UCSD-AML1 (cell line): ENCODE measurements around the gene MAD2L1.

Source experiments
- DNase-seq: peaks from one replicate; lab custom pipeline; 2025; ENCODE audit not compliant: unreplicated experiment; lab: John Stamatoyannopoulos, UW

Gene MAD2L1

DNA sequence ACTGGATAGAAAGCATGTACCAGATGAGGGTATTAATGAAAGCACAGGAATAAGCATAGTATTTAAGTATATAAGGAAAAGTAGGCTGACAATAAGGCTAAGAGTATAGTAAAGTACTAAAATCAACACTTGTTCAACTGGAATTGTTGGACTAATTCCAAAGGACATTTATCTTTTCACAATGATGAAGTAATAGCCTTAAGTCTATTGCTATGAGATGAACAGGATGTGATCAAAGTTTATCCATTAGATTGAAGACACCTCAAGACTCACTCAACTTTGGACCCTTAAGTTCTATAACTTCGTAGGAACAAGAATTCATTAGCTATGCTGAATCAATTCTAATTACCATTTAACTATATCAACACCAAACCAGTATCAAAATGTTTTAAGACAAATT lies 7.6 kb downstream of the MAD2L1 start:
- no peak for DNase-seq

DNA sequence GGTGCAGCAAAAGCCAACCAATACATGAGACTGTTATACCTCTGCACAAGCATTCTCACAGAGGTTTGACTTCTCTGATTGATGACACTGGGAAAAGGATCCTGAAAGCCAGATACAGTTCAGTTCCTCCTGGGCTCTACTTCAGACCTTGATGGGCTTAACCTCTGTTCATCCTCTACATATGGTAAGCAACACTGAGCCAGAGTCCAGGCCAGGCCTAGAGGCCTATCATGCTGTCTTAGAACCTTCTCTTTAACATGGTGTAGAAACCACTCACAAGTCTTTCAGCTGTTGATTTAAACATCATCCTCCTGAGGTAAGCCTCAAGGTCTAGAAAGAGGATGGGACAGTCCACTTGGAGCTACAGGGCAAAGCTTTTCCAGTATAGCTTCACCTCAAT lies 9.2 kb downstream of the MAD2L1 start:
- DNase-seq = no peak

DNA sequence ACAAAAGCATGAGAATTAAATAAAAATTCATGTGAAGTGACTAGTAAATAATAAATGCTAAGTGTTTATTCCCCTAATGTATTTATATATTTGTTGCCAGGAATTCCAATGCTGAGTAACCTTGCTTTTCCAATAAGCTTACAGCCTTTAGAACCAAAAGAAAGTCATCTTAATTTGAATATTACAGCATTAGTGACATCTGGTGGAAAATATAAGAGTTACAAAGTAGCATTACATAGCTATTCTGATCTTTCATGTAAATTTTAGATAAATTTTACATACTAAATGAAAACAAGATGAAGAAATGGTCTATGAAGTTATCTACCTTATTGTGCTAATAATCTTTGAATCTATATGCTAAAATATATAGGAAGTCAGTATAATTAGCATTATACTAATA lies 10.4 kb downstream of the MAD2L1 start:
- no peak for DNase-seq

DNA sequence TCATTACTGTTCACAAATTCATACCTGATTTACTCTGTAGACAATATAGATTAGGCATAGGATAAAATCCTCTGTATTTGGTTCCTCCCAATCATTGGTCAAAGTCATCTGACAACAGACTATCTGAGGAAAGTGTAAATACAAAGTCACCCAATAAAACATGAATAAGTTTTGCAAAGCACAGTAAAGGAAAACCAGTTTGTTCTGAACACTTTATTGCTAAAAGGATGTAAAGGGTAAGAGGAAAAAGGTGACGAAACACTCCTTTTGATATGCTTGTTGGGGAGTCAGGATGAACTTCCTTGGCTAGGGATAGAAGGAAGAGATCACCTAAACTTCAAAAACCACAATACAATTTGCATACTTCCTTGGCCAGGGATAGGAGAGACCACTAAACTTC lies 10.9 kb downstream of the MAD2L1 start:
- DNase-seq = no peak

DNA sequence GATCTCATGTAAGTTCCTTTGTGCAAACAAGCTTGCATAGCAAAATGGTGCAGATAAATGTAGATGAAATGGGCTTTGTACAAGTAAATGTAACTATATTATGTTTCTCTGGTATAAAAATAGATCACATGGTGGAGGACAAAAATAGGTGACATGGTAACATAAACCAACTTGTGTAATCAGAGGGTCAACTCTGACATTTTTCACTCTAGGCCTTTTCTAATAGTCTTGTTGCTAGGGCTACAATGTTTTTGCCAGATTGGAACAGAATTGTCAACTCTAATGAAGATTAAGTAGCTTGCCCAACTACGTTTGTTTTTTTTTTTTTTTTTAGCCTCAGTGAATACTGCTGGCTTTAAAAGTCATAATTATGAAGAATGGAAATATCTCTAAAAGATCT lies 11.5 kb downstream of the MAD2L1 start:
- DNase-seq = no peak

DNA sequence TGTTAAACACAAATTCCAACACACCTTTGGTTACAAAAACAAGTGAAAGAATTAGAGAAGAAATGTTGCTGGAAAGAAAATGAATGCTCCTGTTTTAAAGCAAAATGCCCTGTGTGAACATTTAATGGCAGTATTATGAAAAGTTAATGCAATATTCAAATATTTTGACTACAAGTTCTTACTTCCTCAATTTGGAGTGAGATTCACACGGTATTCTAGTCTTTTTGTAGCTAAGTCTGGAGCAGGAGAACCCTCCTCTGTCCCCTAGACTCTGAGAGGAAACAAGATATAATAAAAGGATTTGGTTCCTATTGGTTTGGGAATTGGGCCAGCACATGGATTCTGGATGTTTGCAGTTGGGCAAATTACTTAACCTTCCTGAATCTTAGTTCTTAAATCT lies 12.7 kb downstream of the MAD2L1 start:
- no peak for DNase-seq

DNA sequence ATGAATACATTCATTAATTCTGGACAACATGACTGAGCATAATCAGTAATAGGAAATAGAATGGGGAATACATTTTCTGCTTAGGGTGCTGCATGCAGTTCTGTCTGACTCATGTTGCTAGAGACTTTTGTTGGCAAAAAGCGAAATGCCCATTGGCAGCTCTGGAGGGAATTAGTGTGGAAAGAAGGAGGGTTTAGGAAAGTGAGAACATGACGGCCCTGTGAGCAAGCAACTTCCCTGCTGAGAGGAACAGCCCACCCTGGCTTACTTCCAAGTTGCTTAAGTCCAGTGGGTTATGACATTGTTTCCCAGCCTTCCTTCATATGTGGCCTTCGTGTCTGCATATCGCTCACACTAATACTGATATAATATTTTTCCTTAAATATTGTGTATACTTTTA lies 13.8 kb downstream of the MAD2L1 start:
- no peak for DNase-seq

DNA sequence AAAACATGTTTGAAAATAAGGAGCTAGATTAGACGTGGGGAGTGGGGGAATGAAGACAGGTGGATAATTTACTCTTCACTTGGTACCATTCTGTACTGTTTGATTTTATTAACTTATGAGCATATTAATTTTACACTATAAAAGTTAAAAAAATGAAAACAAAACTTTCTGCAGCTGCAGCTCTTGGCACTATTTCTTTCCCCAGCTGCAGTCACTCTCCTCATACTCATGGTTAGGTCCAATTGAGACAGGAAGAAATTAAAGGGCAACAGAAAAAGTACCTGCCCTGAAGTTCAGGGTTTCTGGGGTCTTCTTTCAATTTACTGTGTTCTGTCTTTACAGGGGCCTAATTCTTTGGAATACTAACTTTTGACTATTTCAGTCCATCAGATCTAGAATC lies 15.4 kb downstream of the MAD2L1 start:
- DNase-seq = no peak

DNA sequence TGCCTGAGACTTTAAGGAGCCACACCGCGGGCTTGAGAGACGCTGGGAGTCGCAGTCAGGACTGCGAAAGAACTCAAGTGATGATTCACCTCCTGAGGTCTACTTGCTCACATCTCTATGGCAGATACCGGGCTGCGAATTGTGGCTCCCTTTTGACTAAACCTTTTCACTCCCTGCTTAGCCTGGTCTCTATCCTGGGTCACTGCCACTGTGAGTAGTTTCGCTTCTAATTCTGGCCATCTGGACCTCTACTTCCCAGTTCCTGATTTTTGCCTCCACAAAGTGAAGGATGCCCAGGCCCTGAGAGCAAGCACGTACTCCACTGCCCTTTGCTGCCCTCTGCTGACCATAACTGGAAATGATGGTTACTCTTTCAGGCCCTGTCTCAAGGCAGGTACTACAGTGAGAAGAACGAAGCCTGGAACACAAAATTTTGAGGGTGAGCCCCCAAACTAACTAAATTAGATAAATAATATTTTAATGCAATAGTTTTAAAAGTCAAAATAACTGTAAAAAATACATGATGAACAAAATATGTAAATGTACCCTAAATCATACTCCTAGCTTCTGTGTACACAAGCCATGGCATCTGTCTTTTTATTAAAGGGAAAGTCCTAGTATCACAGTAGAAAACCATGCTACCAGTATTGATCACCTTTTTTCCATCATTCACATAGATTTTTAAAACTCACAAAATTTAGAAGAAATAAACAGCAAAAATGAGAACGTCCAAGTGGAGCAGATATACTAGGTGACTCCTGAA lies 16.7 kb downstream of the MAD2L1 start:
- DNase-seq = peak; percentile 53

DNA sequence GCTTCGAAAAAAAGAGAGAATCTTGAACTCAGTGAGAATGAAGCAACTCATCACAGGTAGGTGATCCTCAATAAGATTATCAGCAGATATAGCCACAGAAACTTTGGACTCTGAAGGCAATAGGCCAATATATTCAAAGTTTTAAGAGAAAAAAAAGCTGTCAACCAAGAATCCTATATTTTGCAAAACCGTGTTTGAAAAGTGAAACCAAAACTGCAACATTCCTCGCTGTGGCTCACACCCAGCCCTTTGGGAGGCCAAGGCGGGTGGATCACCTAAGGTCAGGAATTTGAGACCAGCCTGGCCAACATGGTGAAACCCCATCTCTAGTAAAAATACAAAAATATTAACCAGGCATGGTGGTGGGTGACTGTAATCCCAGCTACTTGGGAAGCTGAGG lies 22.8 kb downstream of the MAD2L1 start:
- no peak for DNase-seq

DNA sequence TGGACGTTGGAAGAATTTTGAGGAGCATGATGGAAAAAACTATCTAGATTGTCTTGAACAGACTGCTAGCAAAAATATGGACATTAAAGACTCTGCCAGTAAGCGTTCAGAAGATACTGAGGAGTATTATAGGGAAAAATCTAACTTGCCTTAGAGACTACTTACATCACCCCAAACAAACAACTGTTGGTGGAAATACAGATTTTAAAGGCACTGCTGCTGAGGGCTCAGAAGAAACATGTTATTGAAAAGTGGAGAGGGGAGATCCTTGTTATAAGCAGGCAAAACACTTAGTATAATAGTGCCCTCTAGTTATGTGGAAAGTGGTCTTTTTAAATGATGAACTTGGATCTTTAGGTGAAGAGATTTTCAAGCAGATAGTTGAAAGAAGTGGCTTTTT lies 29.2 kb downstream of the MAD2L1 start:
- DNase-seq = no peak

DNA sequence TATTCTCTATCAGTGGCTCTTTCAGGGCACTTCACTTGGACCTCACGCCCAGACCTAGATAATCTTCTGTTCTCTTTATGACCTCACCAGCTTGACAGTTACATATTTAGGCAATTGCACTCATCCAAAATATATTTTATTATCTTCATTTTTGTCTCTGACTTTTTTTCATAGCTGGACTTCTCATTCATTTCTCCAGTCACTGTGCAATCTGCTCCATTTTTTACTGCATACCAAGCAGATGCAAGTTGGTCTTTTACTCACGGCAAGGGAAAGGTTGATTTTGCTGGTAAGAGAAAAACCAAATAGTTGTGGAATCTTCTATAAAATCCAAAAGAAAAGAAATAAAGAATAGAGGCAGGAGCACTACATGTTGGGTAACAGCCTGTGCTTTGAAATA lies 31.7 kb downstream of the MAD2L1 start:
- no peak for DNase-seq

DNA sequence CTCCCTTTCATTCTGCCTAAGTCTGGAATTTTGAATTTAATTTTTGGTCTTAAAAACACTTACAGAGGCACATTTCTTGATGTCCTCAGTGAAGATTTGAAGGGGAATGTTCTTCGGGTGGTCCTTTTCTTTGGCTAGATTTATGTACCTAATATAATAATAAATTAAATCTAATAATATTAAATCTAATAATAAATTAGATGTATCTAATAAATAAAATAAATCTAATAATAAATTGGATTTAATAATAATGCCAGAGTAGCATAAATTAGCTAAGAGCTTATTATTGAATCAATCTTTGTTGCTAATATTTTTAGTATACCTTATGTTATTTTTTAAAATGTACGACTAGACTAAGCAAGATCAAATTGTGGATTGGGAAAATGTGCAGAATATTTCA lies 39.8 kb downstream of the MAD2L1 start:
- DNase-seq = no peak

DNA sequence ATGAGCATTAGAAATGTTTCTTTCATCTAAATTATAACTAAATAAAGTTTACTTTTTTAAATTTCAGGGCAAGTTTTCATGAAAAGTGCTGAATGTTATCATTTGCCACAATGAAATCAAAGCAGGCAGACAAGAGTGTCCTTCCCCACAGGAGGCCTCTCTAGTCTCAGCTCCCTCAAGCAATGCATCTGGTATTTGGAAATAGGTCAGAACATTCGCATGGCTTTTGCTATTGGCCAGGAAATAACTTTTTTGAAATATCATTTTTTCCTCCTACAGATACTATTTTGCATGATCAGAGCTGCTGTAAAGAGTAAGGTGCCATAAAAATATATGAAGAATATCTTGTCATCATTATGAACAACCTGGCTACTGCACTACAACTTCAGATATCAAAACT lies 41.1 kb downstream of the MAD2L1 start:
- no peak for DNase-seq

DNA sequence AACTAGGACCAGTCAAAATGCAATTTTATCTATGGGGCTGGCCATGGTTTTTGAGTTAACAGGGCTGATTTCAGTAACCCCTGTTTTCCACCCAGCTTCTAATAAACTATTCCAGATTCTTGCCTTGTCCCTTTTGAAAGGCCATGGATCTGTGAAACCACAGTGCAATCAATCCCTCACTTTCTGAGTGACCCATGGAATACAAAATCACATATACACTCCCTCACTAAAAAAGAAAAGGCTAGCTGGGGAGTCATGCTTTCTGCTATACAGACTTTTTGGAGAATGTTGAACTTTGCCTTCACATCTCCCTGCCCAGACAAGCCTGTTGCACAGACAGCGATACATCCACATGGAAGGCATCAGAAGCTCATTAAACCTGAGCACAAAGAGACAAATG lies 47.9 kb downstream of the MAD2L1 start:
- DNase-seq = no peak

DNA sequence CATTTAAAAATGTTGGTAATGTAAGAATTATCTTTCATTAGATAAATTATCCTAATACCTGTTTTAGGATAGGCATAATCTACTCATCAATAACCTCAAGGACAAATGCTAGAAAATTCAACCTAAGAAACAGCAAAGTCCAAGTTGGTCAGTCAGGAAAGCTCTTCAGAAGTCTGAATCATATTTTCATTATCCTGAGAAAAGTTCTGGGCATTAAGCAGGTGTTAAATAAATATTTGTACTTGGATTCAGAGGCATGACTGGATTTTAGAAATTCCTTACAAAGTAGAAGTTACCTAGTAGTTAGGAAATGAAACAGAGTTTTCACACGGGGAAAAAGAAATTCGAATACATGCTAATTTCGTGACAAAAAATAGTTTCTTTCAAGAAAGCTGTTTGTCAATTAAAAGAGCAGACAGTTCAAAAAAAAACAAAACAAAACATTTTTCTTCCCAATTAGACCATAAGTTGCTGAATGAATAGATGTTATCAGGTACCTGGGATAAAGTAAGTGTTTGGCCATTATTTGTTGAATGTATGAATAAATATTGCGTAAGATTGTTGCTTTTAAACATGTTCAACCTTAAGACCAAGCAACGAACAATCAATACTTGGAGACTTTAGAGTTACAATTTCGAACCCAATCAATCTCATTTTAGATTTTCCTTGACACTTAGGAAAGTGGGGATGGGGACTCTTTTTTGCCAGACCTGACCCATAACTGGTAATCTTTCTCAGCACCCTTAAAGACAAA lies 48.5 kb downstream of the MAD2L1 start:
- DNase-seq = no peak

DNA sequence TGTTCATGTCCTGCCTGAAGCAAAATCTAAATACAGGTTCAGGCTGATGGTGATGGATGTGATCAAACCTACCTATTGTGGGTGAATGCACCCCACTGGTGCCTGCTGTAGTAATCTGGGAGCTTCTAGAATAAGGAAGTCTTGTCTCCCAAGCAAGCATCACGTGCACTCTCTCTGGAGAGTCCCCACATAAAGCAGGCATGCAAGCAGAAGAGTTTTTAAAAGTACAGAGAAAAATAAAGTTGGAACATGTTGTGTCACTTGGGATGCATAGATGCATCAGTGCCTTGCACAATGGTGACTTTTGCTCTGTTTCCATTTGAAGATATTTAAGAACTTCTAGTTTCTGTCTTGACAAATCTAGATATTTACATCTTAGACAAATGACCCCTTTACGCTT lies 54.9 kb downstream of the MAD2L1 start:
- DNase-seq = no peak

DNA sequence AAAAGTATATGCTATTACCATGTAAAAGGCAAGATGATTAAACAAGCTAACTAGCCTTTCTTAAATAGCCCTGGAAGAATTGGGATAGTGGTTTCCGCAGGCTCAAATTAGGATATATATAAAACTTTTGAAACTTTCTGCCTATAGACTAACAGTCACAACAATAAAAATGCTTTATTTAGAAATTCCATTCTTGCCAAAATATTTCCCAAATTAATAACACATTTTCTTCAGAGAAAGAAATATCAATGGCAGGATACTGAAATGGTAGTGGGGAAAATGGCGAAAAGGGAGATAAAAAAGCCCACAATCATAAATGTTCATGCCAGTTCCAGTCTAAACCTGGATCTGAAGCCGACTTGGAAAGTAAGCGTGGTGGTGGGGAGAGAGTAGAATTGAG lies 56.0 kb downstream of the MAD2L1 start:
- no peak for DNase-seq

DNA sequence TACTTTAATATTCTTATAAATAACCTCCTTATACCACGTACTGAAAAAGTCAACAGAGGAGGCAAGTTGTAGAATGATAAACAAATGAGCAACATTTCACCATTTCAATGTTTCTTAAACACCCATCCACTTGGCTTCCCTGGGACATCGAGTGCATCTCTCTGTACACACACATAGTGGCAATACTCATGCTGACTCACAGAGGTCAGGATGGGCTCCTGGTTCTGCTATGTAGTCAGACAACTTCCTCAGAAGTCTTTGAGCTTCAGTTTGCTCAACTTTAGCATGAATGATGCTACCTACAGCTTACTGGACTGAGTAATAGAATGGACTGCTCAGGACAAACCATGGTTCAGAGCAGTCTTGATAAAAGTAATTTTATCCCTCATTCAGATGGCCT lies 56.9 kb downstream of the MAD2L1 start:
- no peak for DNase-seq

DNA sequence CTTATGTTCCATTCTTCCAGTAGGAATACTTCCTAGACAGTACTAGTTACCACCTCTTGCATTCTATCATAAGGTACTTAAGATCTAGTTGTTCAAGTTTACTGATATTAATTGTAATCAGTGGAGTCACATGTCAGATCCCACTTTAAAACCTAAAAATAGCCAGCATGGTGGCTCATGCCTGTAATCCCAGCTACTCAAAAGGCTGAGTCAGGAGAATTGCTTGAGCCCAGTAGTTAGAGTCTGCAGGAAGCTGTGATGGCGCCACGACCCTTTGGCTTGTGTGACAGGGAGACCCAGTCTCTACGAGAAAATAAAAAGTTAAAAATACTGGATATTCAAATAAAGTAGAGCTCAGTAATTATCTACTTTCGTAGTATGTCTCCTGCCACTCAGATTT lies 57.7 kb downstream of the MAD2L1 start:
- no peak for DNase-seq

DNA sequence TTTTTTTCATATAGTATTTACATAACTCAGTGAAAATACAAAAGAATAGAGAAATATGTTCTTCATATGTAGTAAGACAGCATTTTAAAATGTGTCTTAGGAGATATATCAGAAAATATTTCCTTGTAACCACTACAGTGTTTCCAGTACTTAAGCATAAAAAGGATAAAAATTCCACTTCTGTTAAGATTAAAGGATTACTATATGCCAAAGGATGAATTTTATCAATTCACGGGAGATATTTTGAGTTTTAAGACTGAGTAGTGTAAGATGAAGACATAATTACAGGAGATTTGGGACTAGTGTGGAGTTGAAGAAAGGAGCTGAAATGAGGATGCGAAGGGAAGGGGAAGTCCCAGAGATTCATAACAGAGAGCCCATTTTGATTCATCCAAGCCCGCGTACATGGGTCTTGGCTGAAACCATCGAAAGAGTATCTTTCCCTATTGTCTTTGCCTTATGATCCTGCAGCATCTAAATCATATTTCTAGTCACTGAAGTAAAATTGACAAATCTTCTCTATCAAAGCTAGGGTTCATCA lies 58.7 kb downstream of the MAD2L1 start:
- no peak for DNase-seq

DNA sequence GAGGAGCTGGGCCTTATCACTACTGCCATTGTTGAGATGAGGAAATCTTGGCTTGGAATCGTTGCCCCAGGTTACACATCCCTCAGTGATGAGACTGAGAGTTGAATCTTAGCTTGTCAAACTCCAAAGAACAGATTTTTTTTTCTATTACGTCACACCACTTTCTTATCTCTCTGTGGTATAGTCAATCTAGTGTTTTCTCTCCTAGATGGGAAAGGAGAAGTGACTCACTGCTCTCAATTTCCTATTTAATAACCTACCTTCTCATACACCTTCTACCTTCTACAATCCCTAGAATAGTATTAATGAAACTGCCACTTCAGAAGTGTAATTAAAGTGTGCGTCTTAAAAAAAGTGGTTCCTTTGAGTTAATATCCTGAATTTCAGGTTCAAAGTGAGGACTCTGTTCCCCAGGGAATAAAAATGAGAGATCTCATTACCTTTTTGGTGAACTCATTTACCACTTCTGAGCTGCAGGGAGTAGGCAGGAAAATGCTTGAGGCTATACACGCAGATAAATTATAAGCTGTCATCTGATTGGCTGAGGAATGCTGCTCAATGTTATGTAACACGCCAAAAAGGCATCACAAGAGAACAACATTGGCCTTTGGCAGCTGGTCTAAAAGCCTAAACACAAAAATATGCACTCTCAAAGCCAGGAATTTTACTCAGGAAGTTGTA lies 59.3 kb downstream of the MAD2L1 start:
- DNase-seq = no peak
